ENCODE data around the gene JDP2. TPM values are rescaled to one million over a fixed set of nuclear protein-coding genes. Genes with fewer than 3 reads are reported as not detected.

JDP2 gene
- total RNA-seq, 2 donors from 2014 or later, result 16.8 to 17.9 TPM

GRCh38 chr14:75392686-75393641, 34.9 kb upstream of the JDP2 start:
- H3K4me1 ChIP-seq, result no peaks in the 10 kb centered on the region
- no peaks in the 10 kb centered on the region for H3K36me3 ChIP-seq (replicated peaks in 1 of 2; ENCODE audit: insufficient read depth in 1 of 2, low read depth in 2 of 2)
- H3K27me3 ChIP-seq, result no peaks in the 10 kb centered on the region
- intact Hi-C loops (cut with DNase I), result no loop called here
- no peaks in the 10 kb centered on the region for H3K9me3 ChIP-seq
- no peak for ATAC-seq
- WGBS, 2 donors, result 66 to 67% methylated on average over 8 to 11 of the region's 11 CpGs
- H3K4me3 ChIP-seq, result no peak overlapping the region
- no peak overlapping the region for H3K27ac ChIP-seq
- peak in 1 of 4 donors; percentile 43 for DNase-seq
- TF ChIP-seq CTCF (IDR thresholded peaks at IDR 0.05), result no peak
- no peak for TF ChIP-seq POLR2A (IDR thresholded peaks at IDR 0.05)

GRCh38 chr14:75393794-75394193, 34.0 kb upstream of the JDP2 start:
- no peaks in the 10 kb centered on the region for H3K27me3 ChIP-seq
- no peak for TF ChIP-seq CTCF (IDR thresholded peaks at IDR 0.05)
- TF ChIP-seq POLR2A (IDR thresholded peaks at IDR 0.05), result no peak
- DNase-seq (no peak), ATAC-seq (no peak)
- no peak overlapping the region for H3K4me3 ChIP-seq
- no peaks in the 10 kb centered on the region for H3K36me3 ChIP-seq (replicated peaks in 1 of 2; ENCODE audit: insufficient read depth in 1 of 2, low read depth in 2 of 2)
- no peak overlapping the region for H3K27ac ChIP-seq
- intact Hi-C loops (cut with DNase I), result no loop called here
- H3K4me1 ChIP-seq, result no peaks in the 10 kb centered on the region
- WGBS, 2 donors, result 82 to 89% methylated on average over 9 of the region's 9 CpGs
- H3K9me3 ChIP-seq, result no peaks in the 10 kb centered on the region

- Histone ChIP-seq H3K4me3 (no peak overlapping the region), H3K36me3 (replicated peaks in 1 of 2; ENCODE audit: insufficient read depth in 1 of 2, low read depth in 2 of 2) (no peaks in the 10 kb centered on the region), H3K27ac (no peak overlapping the region), H3K27me3 (no peaks in the 10 kb centered on the region), H3K4me1 (peaks cover 13% of the 10 kb centered on the region), H3K9me3 (no peaks in the 10 kb centered on the region)
- TF ChIP-seq POLR2A (IDR thresholded peaks at IDR 0.05), result no peak
- no peak for TF ChIP-seq CTCF (IDR thresholded peaks at IDR 0.05)
- ATAC-seq (no peak), DNase-seq (no peak)
- intact Hi-C loops (cut with DNase I), result no loop called here
- 85 to 86% methylated on average over 5 of the region's 5 CpGs for WGBS, 2 donors
These were observed 32.0 kb upstream of the JDP2 start for GRCh38 chr14:75395862-75396261.

- H3K36me3 ChIP-seq (replicated peaks in 1 of 2; ENCODE audit: insufficient read depth in 1 of 2, low read depth in 2 of 2), result no peaks in the 10 kb centered on the region
- intact Hi-C loops (cut with DNase I), result no loop called here
- peaks cover 18% of the 10 kb centered on the region for H3K4me1 ChIP-seq
- no peaks in the 10 kb centered on the region for H3K27me3 ChIP-seq
- H3K27ac ChIP-seq, result peak overlapping the region in 1 of 4 donors; percentile 82
- no peaks in the 10 kb centered on the region for H3K9me3 ChIP-seq
- WGBS, 2 donors, result 84 to 87% methylated on average over 4 of the region's 4 CpGs
- DNase-seq (peak in 1 of 4 donors; percentile 8), ATAC-seq (no peak)
- TF ChIP-seq POLR2A (IDR thresholded peaks at IDR 0.05) (no peak), CTCF (IDR thresholded peaks at IDR 0.05) (no peak)
- no peak overlapping the region for H3K4me3 ChIP-seq
These were observed 28.5 kb upstream of the JDP2 start for GRCh38 chr14:75399321-75399720.

All from body of pancreas (tissue), 4 donors.